Mammary epithelial cell (primary cell): ENCODE data around the gene SUN1.

Experiments used
- EZH2 ChIP-seq: IDR thresholded peaks from 2 replicates; pipeline ENCODE4 v1.6.1; 2012; ENCODE audit warnings: low read length, inconsistent platforms, borderline replicate concordance
- TF ChIP-seq, protein P1 (sequence below), 2 donors: IDR thresholded peaks in 1 of 2; conservative IDR thresholded peaks in 1 of 2; 2 replicates each; pipeline ENCODE4 v1.5.1; 2011 to 2012; ENCODE audit warnings: inconsistent platforms in 2 of 2, low read length in 2 of 2, mild to moderate bottlenecking in 2 of 2, control low read depth in 1 of 2, low read depth in 1 of 2; ENCODE audit not compliant: insufficient read depth in 1 of 2; ENCODE audit errors: extremely low read depth in 1 of 2

- TF ChIP-seq, protein P1, sequence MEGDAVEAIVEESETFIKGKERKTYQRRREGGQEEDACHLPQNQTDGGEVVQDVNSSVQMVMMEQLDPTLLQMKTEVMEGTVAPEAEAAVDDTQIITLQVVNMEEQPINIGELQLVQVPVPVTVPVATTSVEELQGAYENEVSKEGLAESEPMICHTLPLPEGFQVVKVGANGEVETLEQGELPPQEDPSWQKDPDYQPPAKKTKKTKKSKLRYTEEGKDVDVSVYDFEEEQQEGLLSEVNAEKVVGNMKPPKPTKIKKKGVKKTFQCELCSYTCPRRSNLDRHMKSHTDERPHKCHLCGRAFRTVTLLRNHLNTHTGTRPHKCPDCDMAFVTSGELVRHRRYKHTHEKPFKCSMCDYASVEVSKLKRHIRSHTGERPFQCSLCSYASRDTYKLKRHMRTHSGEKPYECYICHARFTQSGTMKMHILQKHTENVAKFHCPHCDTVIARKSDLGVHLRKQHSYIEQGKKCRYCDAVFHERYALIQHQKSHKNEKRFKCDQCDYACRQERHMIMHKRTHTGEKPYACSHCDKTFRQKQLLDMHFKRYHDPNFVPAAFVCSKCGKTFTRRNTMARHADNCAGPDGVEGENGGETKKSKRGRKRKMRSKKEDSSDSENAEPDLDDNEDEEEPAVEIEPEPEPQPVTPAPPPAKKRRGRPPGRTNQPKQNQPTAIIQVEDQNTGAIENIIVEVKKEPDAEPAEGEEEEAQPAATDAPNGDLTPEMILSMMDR (conservative IDR thresholded peaks at IDR 0.05 in 1 of 2, IDR thresholded peaks at IDR 0.05 in 1 of 2; ENCODE audit: extremely low read depth in 1 of 2, insufficient read depth in 1 of 2, low read depth in 1 of 2, low read length in 2 of 2), result no peak
- TF ChIP-seq EZH2, result no peak
Measured at GRCh38 chr7:893686-894085, 61.4 kb downstream of the SUN1 start.
